LHCN-M2 (cell line): ENCODE measurements around the gene PPP1R13B. TPM values are rescaled to one million over a fixed set of nuclear protein-coding genes. Genes with fewer than 3 reads are reported as not detected.
"Not testable (repeated sequence)": the region's sequence is repeated elsewhere in the genome, so short reads cannot be mapped to it uniquely, and the experiment has no call there.

Experiments used
- DNase-seq: peaks from one replicate; pipeline ENCODE4 v3.0.0-alpha.2; 2012; ENCODE audit warnings: low read depth
- total RNA-seq: library from RNA; depleted of rRNA; stranded (reverse); fragments of >200 nt; gene quantifications from 2 replicates; pipeline ENCODE4 v1.2.3, GENCODE V29; 2014

PPP1R13B gene
- total RNA-seq, 1 experiment from 2014 or later, result 1.4 TPM

- no peak for DNase-seq
Observed at GRCh38 chr14:103859416-103860202, 12.2 kb upstream of the PPP1R13B start.

GRCh38 chr14:103858063-103858781, 10.8 kb upstream of the PPP1R13B start:
- DNase-seq, result no peak

GRCh38 chr14:103857256-103857655, 9.9 kb upstream of the PPP1R13B start:
- DNase-seq, result no peak

- no peak for DNase-seq
Observed at GRCh38 chr14:103856607-103857006, 9.2 kb upstream of the PPP1R13B start.

DNA sequence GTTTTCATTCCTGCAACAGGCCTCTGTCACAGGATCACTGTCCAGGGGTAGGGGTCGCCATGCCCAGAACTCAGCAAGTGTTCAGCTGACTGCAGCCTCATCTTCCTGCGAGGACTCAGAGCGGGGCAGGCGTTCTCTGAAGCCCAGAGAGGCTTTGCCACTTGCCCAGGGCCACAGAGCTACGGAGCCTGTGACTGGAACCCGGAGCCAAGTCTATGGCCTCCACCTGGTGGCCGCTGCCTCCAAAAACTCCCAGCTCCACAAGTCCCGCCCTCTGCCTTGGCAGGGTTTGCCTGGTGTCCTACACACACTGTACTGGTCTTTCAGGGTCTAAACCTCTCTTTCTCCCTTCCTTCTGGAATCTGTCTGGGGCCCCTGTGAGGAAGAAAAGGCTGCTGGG, 8.7 kb upstream of the PPP1R13B start:
- no peak for DNase-seq

DNA sequence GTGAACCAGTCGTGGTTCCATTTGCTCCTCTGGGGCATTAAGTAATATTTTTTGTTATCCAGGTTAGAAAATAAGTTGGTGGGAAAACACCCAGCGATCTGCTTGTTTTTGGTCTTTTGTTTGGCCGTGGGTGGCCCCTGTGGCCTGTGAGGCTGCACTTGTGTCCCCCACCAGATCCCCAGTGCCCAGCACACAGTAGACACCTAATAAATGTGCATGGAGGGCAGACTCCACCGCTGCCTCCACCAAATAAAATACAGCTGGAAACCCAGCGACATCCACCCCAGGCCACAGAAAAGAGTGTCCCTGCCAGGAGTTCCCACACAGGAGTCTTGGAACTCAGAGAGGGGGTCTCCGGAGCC, 8.3 kb upstream of the PPP1R13B start:
- DNase-seq, result no peak

GRCh38 chr14:103854822-103855733, 7.7 kb upstream of the PPP1R13B start:
- no peak for DNase-seq

DNA sequence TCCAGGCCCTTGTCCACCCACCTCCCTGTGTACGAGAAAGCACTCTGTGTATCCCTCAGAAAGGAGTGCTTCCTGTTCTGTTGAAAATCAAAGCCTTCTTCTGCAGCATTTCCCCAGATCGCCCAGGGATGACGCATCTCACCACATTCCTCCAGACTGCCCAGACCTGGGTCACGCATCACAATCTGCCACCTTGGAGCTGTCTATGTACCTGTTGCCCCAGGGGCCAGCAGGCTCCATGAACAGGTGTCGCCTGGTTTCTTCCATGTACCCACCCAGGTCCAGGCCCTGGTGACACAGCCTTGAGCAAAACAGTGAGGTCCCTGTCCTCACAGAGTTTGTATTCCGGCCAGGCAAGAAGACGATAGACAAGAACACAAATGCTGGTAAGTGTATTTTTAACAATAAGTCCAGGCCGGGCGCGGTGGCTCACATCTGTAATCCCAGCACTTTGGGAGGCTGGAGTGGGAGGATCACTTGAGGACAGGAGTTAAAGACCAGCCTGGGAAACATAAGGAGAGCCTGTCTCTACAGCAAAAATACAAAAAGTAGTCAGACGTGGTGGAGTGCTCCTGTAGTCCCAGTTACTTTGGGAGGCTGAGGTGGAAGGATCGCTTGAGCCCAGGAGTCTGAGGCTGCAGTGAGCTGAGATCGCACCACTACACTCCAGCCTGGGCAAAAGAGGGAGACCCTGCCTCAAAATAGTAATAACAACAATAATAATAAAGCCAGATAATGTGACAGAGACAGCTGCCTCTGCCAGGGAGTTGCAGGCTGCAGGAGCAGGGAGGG, 6.8 kb upstream of the PPP1R13B start:
- DNase-seq, result no peak

GRCh38 chr14:103849151-103849886, 1.9 kb upstream of the PPP1R13B start:
- no peak for DNase-seq

DNA sequence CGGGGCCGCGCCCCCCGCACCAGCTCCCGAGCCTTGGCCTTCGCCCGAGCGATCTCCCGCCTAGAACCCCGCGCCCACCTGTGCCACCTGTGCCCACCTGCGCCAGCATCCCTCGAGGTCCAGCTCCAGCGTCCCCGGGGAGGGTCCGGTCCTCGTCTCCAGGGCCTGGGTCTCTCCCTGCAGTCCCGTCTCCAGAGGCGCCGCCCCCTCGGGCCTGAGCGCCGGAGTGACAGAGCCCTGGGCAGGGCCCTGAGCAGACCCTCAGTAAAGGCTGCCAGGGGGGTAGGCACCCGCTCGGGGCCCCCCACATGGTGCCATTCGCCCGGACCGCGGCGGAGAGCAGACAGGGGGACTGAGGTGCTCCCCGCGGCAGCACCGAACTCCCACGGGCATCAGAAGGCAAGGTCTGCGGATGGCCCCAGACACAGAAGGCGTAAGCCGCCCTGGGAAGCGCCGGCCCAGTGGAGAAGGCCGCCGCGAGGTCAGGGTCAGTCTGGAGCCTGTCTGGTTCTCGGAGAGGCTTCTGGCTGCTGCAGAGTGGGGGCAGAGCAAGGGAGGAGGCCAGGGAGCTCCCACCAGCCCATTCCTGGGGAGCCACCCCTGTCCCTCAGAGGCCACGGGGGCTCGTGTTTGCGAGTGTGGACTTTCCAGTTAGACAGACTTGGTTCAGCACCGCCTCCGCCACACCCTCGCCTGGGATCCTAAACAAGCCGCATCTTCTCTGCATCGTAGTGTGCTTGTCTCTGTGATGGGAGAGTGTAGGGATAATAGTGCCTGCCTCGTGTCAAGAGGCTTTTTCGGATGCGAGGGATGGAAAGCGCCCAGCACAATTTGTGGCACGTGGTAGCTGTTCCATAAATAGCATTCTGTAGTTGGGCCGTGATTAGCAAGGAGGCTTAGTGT, 1.1 kb upstream of the PPP1R13B start:
- DNase-seq, result no peak

GRCh38 chr14:103846543-103847450, 578 bp downstream of the PPP1R13B start:
- no peak for DNase-seq

GRCh38 chr14:103846097-103846496, 1.3 kb downstream of the PPP1R13B start:
- no peak for DNase-seq

DNA sequence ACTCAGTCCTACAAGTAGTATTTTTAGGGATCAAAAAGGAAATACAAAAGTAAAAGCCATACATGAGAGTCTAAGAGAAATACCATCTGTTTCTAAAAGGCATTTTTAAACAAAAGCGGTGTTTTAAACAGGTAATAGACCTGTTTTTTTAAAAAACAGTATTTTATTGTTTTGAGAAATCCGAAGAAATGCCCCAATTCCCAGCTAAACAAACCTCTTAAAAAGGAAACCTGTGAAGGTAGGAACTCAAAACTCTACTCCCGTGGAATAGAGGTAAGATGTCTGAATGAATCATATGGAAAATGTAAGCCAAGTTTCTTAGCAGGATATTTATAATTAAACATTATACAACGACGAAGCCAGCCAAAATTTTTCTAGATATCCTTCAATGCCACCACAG, 2.0 kb downstream of the PPP1R13B start:
- DNase-seq, result no peak

DNA sequence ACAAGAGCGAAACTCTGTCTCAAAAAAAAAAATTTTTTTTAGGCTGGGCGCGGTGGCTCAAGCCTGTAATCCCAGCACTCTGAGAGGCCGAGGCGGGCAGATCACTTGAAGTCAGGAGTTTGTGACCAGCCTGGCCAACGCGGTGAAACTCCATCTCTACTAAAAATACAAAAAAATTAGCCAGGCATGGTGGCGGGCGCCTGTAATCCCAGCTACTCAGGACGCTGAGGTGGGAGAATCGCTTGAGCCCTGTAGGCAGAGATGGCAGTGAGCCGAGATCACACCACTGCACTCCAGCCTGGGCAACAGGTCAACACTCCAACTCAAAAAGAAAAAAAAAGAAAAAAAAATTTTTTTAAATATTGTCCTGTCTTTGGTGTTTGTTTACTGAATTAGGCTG, 6.1 kb downstream of the PPP1R13B start:
- DNase-seq, result not testable (repeated sequence)

GRCh38 chr14:103840014-103840413, 7.4 kb downstream of the PPP1R13B start:
- no peak for DNase-seq

DNA sequence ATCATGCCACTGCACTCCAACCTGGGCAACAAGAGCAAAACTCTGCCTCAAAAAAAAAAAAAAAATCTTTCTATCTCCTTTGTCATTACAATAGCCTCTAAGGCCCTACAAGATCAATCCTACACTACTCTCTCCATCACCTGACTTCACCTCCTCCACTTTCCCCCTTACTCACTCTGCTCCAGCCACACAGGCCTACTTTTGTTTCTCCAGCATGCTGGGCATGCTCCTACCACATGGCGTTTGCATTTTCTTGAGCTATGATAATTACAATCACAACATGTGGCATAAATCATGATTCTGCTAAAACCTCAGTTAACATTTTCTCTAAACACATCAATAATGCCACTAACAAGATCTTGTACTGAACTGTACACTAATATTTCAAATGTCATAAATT, 7.8 kb downstream of the PPP1R13B start:
- no peak for DNase-seq

DNA sequence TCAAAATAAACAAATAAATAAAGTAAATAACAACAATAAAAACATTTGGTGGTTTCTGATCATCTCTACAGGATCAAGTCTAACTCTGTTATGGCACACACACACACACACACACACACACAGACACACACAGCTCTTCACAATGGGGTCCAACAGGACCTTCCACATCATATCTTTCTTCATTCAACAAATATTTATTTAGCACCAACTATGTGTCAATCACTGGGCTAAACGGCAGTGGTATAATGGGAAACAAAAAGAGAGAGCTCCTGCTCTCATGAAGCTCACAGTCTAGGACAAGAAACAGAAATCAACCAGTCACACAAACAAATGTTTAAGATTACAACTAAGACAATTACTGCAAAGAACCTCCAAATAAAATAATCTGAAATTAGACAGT, 9.3 kb downstream of the PPP1R13B start:
- DNase-seq, result no peak

GRCh38 chr14:103836976-103837725, 10.2 kb downstream of the PPP1R13B start:
- no peak for DNase-seq
